HepG2 (cell line): ENCODE results near the gene TUBA4B. TPM values are rescaled to one million over a fixed set of nuclear protein-coding genes. Genes with fewer than 3 reads are reported as not detected.

Experiments used
- ATAC-seq: fragments of 200-7000 bp; cut with Tn5 transposase; 3 replicates; pipeline ENCODE4 v1.9.1; 2020; ENCODE audit warnings: mild to moderate bottlenecking, moderate library complexity
- BruUV-seq: library from RNA; stranded (reverse); fragments of 400-500 nt; replicated peaks from 2 replicates; lab custom pipeline; 2021; lab: Mats Ljungman, UMichigan
- CTCF ChIA-PET: fragments of 300-600 bp; formaldehyde crosslinking; extraction: SDS; loops from one replicate; lab custom pipeline; 2021; ENCODE audit warnings: low total read pairs, inconsistent platforms, low intra/inter-chr PET ratio; lab: Yijun Ruan, JAX
- POLR2A ChIA-PET: fragments of 350-600 bp; sonication (Branson Sonifier 250); formaldehyde crosslinking; loops from one replicate; lab custom pipeline; 2020; ENCODE audit warnings: antibody characterized with exemption, inconsistent platforms; lab: Yijun Ruan, JAX
- DNase-seq: peaks from one replicate; pipeline ENCODE4 v3.0.0-alpha.2; 2015; ENCODE audit warnings: low spot score
- FAIRE-seq: peaks from 3 replicates; lab custom pipeline; 2011; peaks lifted over from hg19 to GRCh38; lab: Jason Lieb, UNC
- H2AFZ ChIP-seq: one replicate; pipeline ENCODE4 v1.6.1; 2011; ENCODE audit warnings: low read length, inconsistent platforms
- H3K27ac ChIP-seq: fragments of 300-600 bp; 3 replicates; pipeline ENCODE4 v1.8.0; 2011; ENCODE audit warnings: mixed run types, mild to moderate bottlenecking, mixed read lengths, low read length, inconsistent platforms; ENCODE audit not compliant: insufficient read depth; ENCODE audit errors: extremely low read length
- H3K27me3 ChIP-seq, 2 experiments: fragments of 200-600 bp in 1 of 2; 2 replicates in 1 of 2; 3 replicates in 1 of 2; pipeline versions ENCODE4 v1.6.0 to v1.8.0; 2011; ENCODE audit warnings: low read length in 2 of 2, mild to moderate bottlenecking in 2 of 2, moderate library complexity in 2 of 2, inconsistent platforms in 1 of 2; ENCODE audit not compliant: insufficient read depth in 2 of 2, control insufficient read depth in 1 of 2
- H3K36me3 ChIP-seq, 2 experiments: fragments of 200-600 bp in 1 of 2; replicated peaks in 1 of 2; 2 replicates in 1 of 2; 3 replicates in 1 of 2; pipeline versions ENCODE4 v1.5.1 to v1.8.0; 2011; ENCODE audit warnings: low read length in 2 of 2, inconsistent platforms in 1 of 2; ENCODE audit not compliant: insufficient read depth in 2 of 2, control insufficient read depth in 1 of 2
- H3K4me1 ChIP-seq: 2 replicates; pipeline ENCODE4 v1.5.1; 2012; ENCODE audit warnings: low read length, inconsistent platforms; ENCODE audit not compliant: insufficient read depth
- H3K4me2 ChIP-seq: 2 replicates; pipeline ENCODE4 v1.6.0; 2011; ENCODE audit warnings: low read depth, low read length, inconsistent platforms
- H3K4me3 ChIP-seq, 3 experiments: fragments of 200-600 bp in 1 of 3; sonication (generic), shearing (Covaris generic) in 1 of 3; replicated peaks in 1 of 3; 2 replicates each; pipeline ENCODE4 v1.5.1; 2011 to 2016; ENCODE audit warnings: low read length in 3 of 3, inconsistent platforms in 2 of 3, low read depth in 2 of 3, mild to moderate bottlenecking in 2 of 3, control low read depth in 1 of 3, mixed read lengths in 1 of 3; ENCODE audit not compliant: insufficient read depth in 1 of 3
- H3K79me2 ChIP-seq: one replicate; pipeline ENCODE4 v1.6.1; 2011; ENCODE audit warnings: low read length, inconsistent platforms; ENCODE audit not compliant: insufficient read depth
- H3K9ac ChIP-seq: 2 replicates; pipeline ENCODE4 v1.6.0; 2011; ENCODE audit warnings: mild to moderate bottlenecking, low read depth, low read length, inconsistent platforms; ENCODE audit not compliant: insufficient read depth
- H3K9me3 ChIP-seq: 2 replicates; pipeline ENCODE4 v1.5.1; 2012; ENCODE audit warnings: mild to moderate bottlenecking, low read length
- H4K20me1 ChIP-seq: 2 replicates; pipeline ENCODE4 v1.6.0; 2011; ENCODE audit warnings: inconsistent platforms, mild to moderate bottlenecking, low read length, moderate library complexity; ENCODE audit not compliant: insufficient read depth
- MXI1 ChIP-seq: IDR thresholded peaks from 3 replicates; pipeline ENCODE4 v1.6.1; 2012; ENCODE audit warnings: low read depth, low read length, inconsistent platforms, borderline replicate concordance
- NR2F2 ChIP-seq: IDR thresholded peaks from 2 replicates; pipeline ENCODE4 v1.6.1; 2012; ENCODE audit warnings: low read depth, inconsistent platforms, borderline replicate concordance
- ZNF629 ChIP-seq: sonication (generic); formaldehyde crosslinking; conservative IDR thresholded peaks from 2 replicates; pipeline ENCODE4 v1.5.0; 2020; ENCODE audit warnings: missing genetic modification reagents
- WGBS: methylation state at CpG from one replicate; pipeline ENCODE4 v1.1.6; 2017; ENCODE audit warnings: low lambda C conversion rate; 5-methylcytosine and 5-hydroxymethylcytosine counted together
- in situ Hi-C: cut with HindIII; loops from 2 replicates; pipeline ENCODE4 v1.10.0; 2017; ENCODE audit warnings: low pct_unique_long_range_greater_than_20kb; ENCODE audit not compliant: extremely low pct_ligation_motif_present
- intact Hi-C: fragments of 100-400 bp; cut with micrococcal nuclease; formaldehyde crosslinking; loops from one replicate; pipeline ENCODE4 v1.10.0; 2022; ENCODE audit not compliant: unreplicated experiment
- polyA plus RNA-seq, 8 experiments: library from polyadenylated mRNA; depleted of rRNA in 3 of 8; stranded (reverse) in 7 of 8; unstranded in 1 of 8; fragments of >200 nt; fragmentation: Illumina TruSeq in 4 of 8; extraction: Trizol in 4 of 8; gene quantifications; 2 replicates each; pipeline versions ENCODE4 v1.2.1 to v1.2.3, GENCODE V29; 2011 to 2016; ENCODE audit warnings: low read depth in 4 of 8, missing spikeins in 1 of 8, mixed read lengths in 1 of 8; ENCODE audit not compliant: insufficient read depth in 1 of 8
- total RNA-seq, 5 experiments: library from RNA; depleted of rRNA; stranded (reverse); fragments of >200 nt; fragmentation: Illumina TruSeq; extraction: Trizol; gene quantifications; 2 replicates each; pipeline ENCODE4 v1.2.3, GENCODE V29; 2016; ENCODE audit warnings: low read depth in 1 of 5

TUBA4B gene
- total and polyA plus RNA-seq, 2 of the 13 experiments (the other 11 are each of a cell fraction or from before 2014, with no cell fraction given): 0.18 to 0.22 TPM

GRCh38 chr2:219281588-219281987 is 28.5 kb downstream of the TUBA4B start:
- in situ Hi-C loops: no loop called here
- TF ChIP-seq MXI1: no peak

GRCh38 chr2:219282375-219282774 is 29.3 kb downstream of the TUBA4B start:
- H4K20me1 ChIP-seq: no peaks in the 10 kb centered on the region
- peaks cover 32% of the 10 kb centered on the region for H3K4me1 ChIP-seq
- H3K36me3 ChIP-seq: peaks cover 4 to 10% of the 10 kb centered on the region in 2 experiments; a peak in 4 of 5 replicates
- H3K9ac ChIP-seq: no peak overlapping the region
- ChIA-PET CTCF (no interaction called here), POLR2A (interaction anchor here (2.4 kb wide), 1 partner anchor 13 kb away, joined by 6 read pairs; no protein-coding TSS in a partner anchor)
- H3K9me3 ChIP-seq: no peaks in the 10 kb centered on the region
- no peak overlapping the region for H3K27ac ChIP-seq
- no TSS peak for BruUV-seq
- FAIRE-seq (no peak), ATAC-seq (no peak), DNase-seq (no peak)
- H3K27me3 ChIP-seq: no peaks in the 10 kb centered on the region
- no peak overlapping the region for H3K4me3 ChIP-seq
- WGBS: 91% methylated on average over 5 of the region's 5 CpGs
- in situ Hi-C loops: no loop called here
- TF ChIP-seq NR2F2: no peak
- TF ChIP-seq ZNF629 (CRISPR knock-in tag): peak; percentile 38; the same call in 1 of the 2 replicates
- intact Hi-C loops: no loop called here
- no peak overlapping the region for H2AFZ ChIP-seq
- H3K4me2 ChIP-seq: no peak overlapping the region
- no peaks in the 10 kb centered on the region for H3K79me2 ChIP-seq

More at GRCh38 chr2:219281588-219281987, 28.5 kb downstream of the TUBA4B start:
- CTCF ChIA-PET: no interaction called here
- H3K36me3 ChIP-seq: peaks cover 4 to 10% of the 10 kb centered on the region in 2 experiments; a peak in 4 of 5 replicates
- no peak overlapping the region for H3K4me2 ChIP-seq
- WGBS: 87% methylated on average over 8 of the region's 8 CpGs
- H4K20me1 ChIP-seq: no peaks in the 10 kb centered on the region
- POLR2A ChIA-PET: interaction anchor here (1.2 to 2.4 kb wide), 3 partner anchors 11 to 63 kb away, joined by 3 to 6 read pairs (median 4); no protein-coding TSS in a partner anchor
- ATAC-seq (no peak), FAIRE-seq (no peak), DNase-seq (no peak)
- no peaks in the 10 kb centered on the region for H3K27me3 ChIP-seq
- H3K4me1 ChIP-seq: peaks cover 31% of the 10 kb centered on the region
- H3K79me2 ChIP-seq: no peaks in the 10 kb centered on the region
- H3K9ac ChIP-seq: no peak overlapping the region
- H3K9me3 ChIP-seq: no peaks in the 10 kb centered on the region
- no peak overlapping the region for H3K4me3 ChIP-seq
- H2AFZ ChIP-seq: no peak overlapping the region
- H3K27ac ChIP-seq: no peak overlapping the region
- intact Hi-C loops: no loop called here
- BruUV-seq: no TSS peak
